K562 (cell line): ENCODE results near the gene TFEB. TPM values are rescaled to one million over a fixed set of nuclear protein-coding genes. Genes with fewer than 3 reads are reported as not detected.
A peak's percentile ranks its signal among the peaks of the same experiment; 100 is the strongest.

Source experiments
- ATAC-seq: fragments of 200-7000 bp; cut with Tn5 transposase; 3 replicates; pipeline ENCODE4 v1.9.1; 2020; ENCODE audit warnings: moderate library complexity
- BruUV-seq: library from RNA; stranded (reverse); fragments of 400-500 nt; replicated peaks from 2 replicates; lab custom pipeline; 2021; lab: Mats Ljungman, UMichigan
- CTCF ChIA-PET: fragments of 300-600 bp; formaldehyde crosslinking; extraction: SDS; loops from one replicate; lab custom pipeline; 2021; ENCODE audit warnings: low intra/inter-chr PET ratio; lab: Yijun Ruan, JAX
- POLR2A ChIA-PET: fragments of 300-600, 350-650 bp; sonication (Branson Sonifier 250); formaldehyde crosslinking; extraction: SDS; loops from one replicate; lab custom pipeline; 2021; ENCODE audit warnings: antibody characterized with exemption, inconsistent platforms; lab: Yijun Ruan, JAX
- DNase-seq, 4 experiments: peaks; one replicate each; pipeline versions ENCODE4 v3.0.0 to v3.0.0-alpha.2; 2011 to 2018; ENCODE audit warnings: low spot score in 3 of 4, mixed read lengths in 3 of 4; ENCODE audit errors: extremely low read depth in 1 of 4
- FAIRE-seq: peaks from 2 replicates; lab custom pipeline; 2011; peaks lifted over from hg19 to GRCh38; lab: Jason Lieb, UNC
- H2AFZ ChIP-seq: 2 replicates; pipeline ENCODE4 v1.6.0; 2011; ENCODE audit warnings: low read depth, low read length, control low read depth, inconsistent platforms
- H3K27ac ChIP-seq: fragments of 200-600 bp; 3 replicates; pipeline ENCODE4 v1.8.0; 2011; ENCODE audit warnings: low read depth, mild to moderate bottlenecking, control low read depth, inconsistent platforms, low read length, moderate library complexity, mixed read lengths; ENCODE audit errors: extremely low read depth
- H3K27me3 ChIP-seq, 2 experiments: fragments of 300-600 bp in 1 of 2; 2 replicates in 1 of 2; 3 replicates in 1 of 2; pipeline versions ENCODE4 v1.6.0 to v1.8.0; 2011; ENCODE audit warnings: inconsistent platforms in 2 of 2, low read length in 2 of 2, mild to moderate bottlenecking in 1 of 2, mixed read lengths in 1 of 2, moderate library complexity in 1 of 2; ENCODE audit not compliant: control insufficient read depth in 2 of 2, insufficient read depth in 2 of 2
- H3K36me3 ChIP-seq: fragments of 300-600 bp; 3 replicates; pipeline ENCODE4 v1.8.0; 2011; ENCODE audit warnings: mild to moderate bottlenecking, low read length, inconsistent platforms; ENCODE audit not compliant: control insufficient read depth, insufficient read depth
- H3K4me1 ChIP-seq, 2 experiments: fragments of 200-600 bp in 1 of 2; replicated peaks in 1 of 2; 2 replicates in 1 of 2; 3 replicates in 1 of 2; pipeline versions ENCODE4 v1.5.1 to v1.8.0; 2011; ENCODE audit warnings: inconsistent platforms in 2 of 2, low read length in 2 of 2, mild to moderate bottlenecking in 1 of 2, mixed read lengths in 1 of 2, moderate library complexity in 1 of 2; ENCODE audit not compliant: control insufficient read depth in 2 of 2, insufficient read depth in 2 of 2
- H3K4me2 ChIP-seq: 2 replicates; pipeline ENCODE4 v1.6.1; 2011; ENCODE audit warnings: low read length, control low read depth, inconsistent platforms, mixed read lengths; ENCODE audit not compliant: insufficient read depth
- H3K4me3 ChIP-seq: fragments of 200-600 bp; sonication (generic), shearing (Covaris generic); 2 replicates; pipeline ENCODE4 v1.5.1; 2016; ENCODE audit warnings: control low read depth, inconsistent platforms
- H3K79me2 ChIP-seq: fragments of 200-600 bp; 3 replicates; pipeline ENCODE4 v1.8.0; 2011; ENCODE audit warnings: low read length, inconsistent platforms; ENCODE audit not compliant: control insufficient read depth, insufficient read depth
- H3K9ac ChIP-seq, 2 experiments: 2 replicates each; pipeline versions ENCODE4 v1.6.0 to v1.6.1; 2011; ENCODE audit warnings: low read depth in 2 of 2, low read length in 2 of 2, control low read depth in 1 of 2, inconsistent platforms in 1 of 2, mild to moderate bottlenecking in 1 of 2, mixed read lengths in 1 of 2; ENCODE audit not compliant: insufficient read depth in 1 of 2
- H3K9me1 ChIP-seq: one replicate; pipeline ENCODE4 v1.6.0; 2011; ENCODE audit warnings: inconsistent platforms, mild to moderate bottlenecking, low read length, moderate library complexity; ENCODE audit not compliant: control insufficient read depth, insufficient read depth
- H3K9me3 ChIP-seq: replicated peaks from 2 replicates; pipeline ENCODE4 v1.5.1; 2011; ENCODE audit warnings: low read depth, low read length, inconsistent platforms; ENCODE audit not compliant: control insufficient read depth, insufficient read depth
- H4K20me1 ChIP-seq: replicated peaks from 2 replicates; pipeline ENCODE4 v1.6.1; 2011; ENCODE audit warnings: low read length, inconsistent platforms, mixed read lengths; ENCODE audit not compliant: control insufficient read depth, insufficient read depth
- ERF ChIP-seq: fragments of 450-650 bp; formaldehyde crosslinking; IDR thresholded peaks from 2 replicates; pipeline ENCODE4 v1.4.0; 2020; ENCODE audit warnings: mild to moderate bottlenecking, mixed read lengths
- STAG1 ChIP-seq: sonication (generic); formaldehyde crosslinking; IDR thresholded peaks from 2 replicates; pipeline ENCODE4 v1.5.0; 2020; ENCODE audit warnings: missing genetic modification reagents, borderline replicate concordance
- TEAD4 ChIP-seq, 2 experiments: sonication (generic) in 1 of 2; formaldehyde crosslinking in 1 of 2; IDR thresholded peaks; 2 replicates each; pipeline versions ENCODE4 v1.6.1 to v1.8.0; 2012 to 2022; ENCODE audit warnings: borderline replicate concordance in 1 of 2, inconsistent platforms in 1 of 2, low read length in 1 of 2, mild to moderate bottlenecking in 1 of 2, missing genetic modification reagents in 1 of 2
- WGBS: fragments of 100-300 bp; shearing (Covaris generic); methylation state at CpG from one replicate; pipeline ENCODE4 v1.1.6; 2016; ENCODE audit warnings: low coverage, mixed read lengths; ENCODE audit not compliant: insufficient coverage; ENCODE audit errors: missing lambda C conversion rate; 5-methylcytosine and 5-hydroxymethylcytosine counted together
- in situ Hi-C: fragments of 300-500 bp; cut with MboI; formaldehyde crosslinking; loops from 4 replicates; pipeline ENCODE4 v1.15.0; 2018; ENCODE audit warnings: inconsistent platforms, mixed read lengths
- intact Hi-C: fragments of 100-400 bp; cut with micrococcal nuclease; formaldehyde crosslinking; loops from 2 replicates; pipeline ENCODE4 v1.14.2; 2022
- polyA plus RNA-seq, 8 experiments: library from polyadenylated mRNA; depleted of rRNA in 4 of 8; stranded (reverse) in 5 of 8; unstranded in 3 of 8; fragments of >200 nt; fragmentation: Nextera tagmentation in 2 of 8; fragmentation: Illumina TruSeq in 1 of 8; extraction: Ambion mirVana in 2 of 8; extraction: Trizol in 1 of 8; gene quantifications; 2 replicates each; pipeline versions ENCODE4 v1.2.1 to v1.2.3, GENCODE V29; 2011 to 2014; ENCODE audit warnings: inconsistent platforms in 1 of 8, missing spikeins in 1 of 8
- total RNA-seq, 7 experiments: library from RNA; depleted of rRNA in 6 of 7; stranded (reverse); fragments of >200 nt in 6 of 7; fragmentation: Illumina TruSeq in 2 of 7; extraction: Trizol in 2 of 7; gene quantifications; 2 replicates each; pipeline versions ENCODE4 v1.2.1 to v1.2.3, GENCODE V29; 2011 to 2021; ENCODE audit warnings: low replicate concordance in 1 of 7

Gene TFEB
- total and polyA plus RNA-seq, 9 of the 15 experiments (the other 6 are each of a cell fraction or from before 2014, with no cell fraction given), result 0.04 to 4.7 (median 2.0) TPM

- TF ChIP-seq TEAD4 (IDR thresholded peaks at IDR 0.05; ENCODE audit: low read length), result no peak
- no peak for TF ChIP-seq TEAD4 (CRISPR knock-in tag; IDR thresholded peaks at IDR 0.05; ENCODE audit: borderline replicate concordance)
Observed at GRCh38 chr6:41675992-41676391, 59.4 kb downstream of the TFEB start (continued).

DNA sequence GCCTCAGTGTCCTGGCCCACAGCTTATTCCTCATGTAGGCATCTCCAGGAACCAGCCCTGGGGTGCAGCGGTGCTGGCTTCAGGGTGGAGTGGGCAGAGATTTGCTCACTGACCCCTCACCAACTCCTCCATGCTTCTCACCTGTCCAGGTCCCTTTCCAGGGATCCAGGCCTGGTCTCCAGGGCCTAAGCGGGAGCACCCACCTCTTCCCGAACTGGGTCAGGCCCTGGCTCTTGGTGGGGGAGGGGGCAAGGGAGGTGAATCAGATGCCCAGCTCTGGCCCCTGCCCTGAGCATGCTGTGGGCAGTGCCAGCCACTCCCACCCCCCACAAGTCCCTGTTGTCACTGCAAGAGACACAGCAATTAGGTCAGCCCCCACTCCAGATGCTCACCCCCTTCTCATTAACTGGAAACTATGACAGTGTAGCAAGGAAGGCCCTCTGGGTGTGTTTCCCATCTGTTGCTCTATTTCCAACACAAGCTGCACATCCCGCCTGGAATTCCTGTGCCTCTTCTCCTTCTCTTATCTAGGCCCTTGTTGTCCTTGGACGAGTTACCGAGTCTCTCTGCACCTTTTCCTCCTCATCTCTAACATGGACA, 60.1 kb downstream of the TFEB start:
- Histone ChIP-seq H3K36me3 (no peaks in the 10 kb centered on the region), H3K79me2 (no peaks in the 10 kb centered on the region), H4K20me1 (peaks cover 5% of the 10 kb centered on the region; the same call in 1 of the 2 replicates), H3K4me3 (no peak overlapping the region), H3K4me2 (no peak overlapping the region), H3K27ac (no peak overlapping the region), H3K4me1 (peaks cover 0 to 3% of the 10 kb centered on the region in 2 experiments; a peak in 1 of 5 replicates), H3K27me3 (peaks cover 36 to 78% of the 10 kb centered on the region in 2 experiments; a peak in 4 of 5 replicates), H3K9me1 (no peaks in the 10 kb centered on the region), H3K9ac (no peak overlapping the region), H3K9me3 (no peaks in the 10 kb centered on the region), H2AFZ (no peak overlapping the region)
- no peak for DNase-seq
- ChIA-PET POLR2A (interaction anchor here (0.6 to 0.8 kb wide), 3 partner anchors 30 to 270 kb away, joined by 3 to 5 read pairs (median 3); no protein-coding TSS in a partner anchor), CTCF (no interaction called here)
- FAIRE-seq, result no peak
- WGBS, result 0% methylated on average over 6 of the region's 6 CpGs
- no TSS peak for BruUV-seq
- in situ Hi-C loops (no loop called here), intact Hi-C loops (no loop called here)
- TF ChIP-seq ERF (CRISPR knock-in tag), result no peak
- 0 out of 2 replicates have a peak, but pooled peaks have one; percentile 7 for TF ChIP-seq STAG1 (CRISPR knock-in tag)
- no peak for ATAC-seq
